GM06990 (cell line): ENCODE data around the gene SYT7.

Source experiments
- DNase-seq: peaks from one replicate; pipeline ENCODE4 v3.0.0-alpha.2; 2011; ENCODE audit not compliant: insufficient read length; ENCODE audit errors: extremely low read depth
- H3K27me3 ChIP-seq: replicated peaks from 2 replicates; pipeline ENCODE4 v1.6.0; 2011; ENCODE audit warnings: low read length; ENCODE audit not compliant: control insufficient read depth, insufficient read depth
- H3K36me3 ChIP-seq: 2 replicates; pipeline ENCODE4 v1.5.1; 2011; ENCODE audit warnings: low read length; ENCODE audit not compliant: control insufficient read depth, insufficient read depth
- H3K4me3 ChIP-seq: replicated peaks from 2 replicates; pipeline ENCODE4 v1.5.1; 2011; ENCODE audit warnings: low read depth, mild to moderate bottlenecking, control low read depth, low read length
- CTCF ChIP-seq: IDR thresholded peaks from 2 replicates; pipeline ENCODE4 v1.5.1; 2011; ENCODE audit warnings: low read length, control low read depth, mild to moderate bottlenecking, inconsistent platforms; ENCODE audit not compliant: insufficient read depth, poor library complexity, severe bottlenecking

Gene SYT7

GRCh38 chr11:61477727-61478148 lies 103.1 kb downstream of the SYT7 start:
- no peak overlapping the region for H3K4me3 ChIP-seq
- peak; percentile 91 for TF ChIP-seq CTCF
- no peaks in the 10 kb centered on the region; the same call in 1 of the 2 replicates for H3K36me3 ChIP-seq
- peak; percentile 32 for DNase-seq
- H3K27me3 ChIP-seq = no peaks in the 10 kb centered on the region

- H3K27me3 ChIP-seq = no peaks in the 10 kb centered on the region
- H3K36me3 ChIP-seq = no peaks in the 10 kb centered on the region; the same call in 1 of the 2 replicates
- TF ChIP-seq CTCF = no peak
- DNase-seq = no peak
- no peak overlapping the region for H3K4me3 ChIP-seq
These were observed 103.8 kb downstream of the SYT7 start for GRCh38 chr11:61477126-61477525.

- no peaks in the 10 kb centered on the region for H3K27me3 ChIP-seq
- no peaks in the 10 kb centered on the region; the same call in 1 of the 2 replicates for H3K36me3 ChIP-seq
- no peak for DNase-seq
- H3K4me3 ChIP-seq = no peak overlapping the region
- no peak for TF ChIP-seq CTCF
These were observed 104.5 kb downstream of the SYT7 start for GRCh38 chr11:61476371-61476770.

GRCh38 chr11:61475433-61475832 lies 105.4 kb downstream of the SYT7 start:
- DNase-seq = no peak
- Histone ChIP-seq H3K36me3 (no peaks in the 10 kb centered on the region; the same call in 1 of the 2 replicates), H3K27me3 (no peaks in the 10 kb centered on the region), H3K4me3 (no peak overlapping the region)
- TF ChIP-seq CTCF = no peak

- no peak for DNase-seq
- H3K4me3 ChIP-seq = no peak overlapping the region
- no peaks in the 10 kb centered on the region; the same call in none of the 2 replicates for H3K36me3 ChIP-seq
- no peaks in the 10 kb centered on the region for H3K27me3 ChIP-seq
- TF ChIP-seq CTCF = no peak
These were observed 106.7 kb downstream of the SYT7 start for GRCh38 chr11:61474013-61474643.

- Histone ChIP-seq H3K36me3 (no peaks in the 10 kb centered on the region; the same call in none of the 2 replicates), H3K4me3 (no peak overlapping the region), H3K27me3 (no peaks in the 10 kb centered on the region)
- no peak for DNase-seq
- TF ChIP-seq CTCF = no peak
These were observed 107.4 kb downstream of the SYT7 start for GRCh38 chr11:61473370-61474012.
